ENCODE results near the gene CELF4.
A peak's percentile ranks its signal among the peaks of the same experiment; 100 is the strongest.
"Not testable (repeated sequence)": the region's sequence is repeated elsewhere in the genome, so short reads cannot be mapped to it uniquely, and the experiment has no call there.

The CELF4 gene

DNA sequence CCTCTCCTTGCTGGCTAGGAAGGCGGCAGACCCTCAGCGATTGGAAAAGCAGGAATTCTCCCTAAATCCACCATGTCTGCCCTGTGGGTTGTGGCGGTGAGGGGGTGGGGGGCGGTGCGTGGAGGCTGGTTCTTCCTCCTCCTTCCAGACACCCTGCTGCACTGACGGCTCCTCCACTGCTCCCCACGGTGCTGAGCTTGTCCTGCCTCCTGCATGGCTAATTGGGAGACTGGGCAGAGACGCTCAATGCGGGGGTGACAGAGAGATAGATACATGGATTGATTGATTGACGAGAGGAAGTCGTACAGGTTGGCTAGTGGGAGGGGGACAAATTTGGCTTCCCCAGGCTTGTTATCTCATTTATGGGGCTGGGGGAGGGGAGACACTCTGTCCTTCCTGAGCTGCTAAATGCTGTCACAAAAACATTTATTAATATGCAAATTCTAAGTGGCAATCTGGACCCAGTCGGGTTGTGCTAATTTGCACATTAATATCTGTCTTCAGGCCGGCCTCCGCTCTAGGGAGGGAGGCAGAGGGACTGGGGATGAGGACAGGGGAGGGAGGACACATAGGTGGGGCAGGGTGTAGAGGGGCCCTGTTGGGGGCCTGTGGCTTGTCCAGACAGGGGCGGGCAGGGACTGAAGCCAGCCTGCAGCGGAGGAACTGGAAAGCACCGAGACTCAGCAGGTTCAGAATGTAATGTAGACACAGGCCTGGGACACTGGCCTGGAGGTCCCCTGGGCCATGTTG lies 181.6 kb downstream of the CELF4 start:
- DNase-seq: no peak

DNA sequence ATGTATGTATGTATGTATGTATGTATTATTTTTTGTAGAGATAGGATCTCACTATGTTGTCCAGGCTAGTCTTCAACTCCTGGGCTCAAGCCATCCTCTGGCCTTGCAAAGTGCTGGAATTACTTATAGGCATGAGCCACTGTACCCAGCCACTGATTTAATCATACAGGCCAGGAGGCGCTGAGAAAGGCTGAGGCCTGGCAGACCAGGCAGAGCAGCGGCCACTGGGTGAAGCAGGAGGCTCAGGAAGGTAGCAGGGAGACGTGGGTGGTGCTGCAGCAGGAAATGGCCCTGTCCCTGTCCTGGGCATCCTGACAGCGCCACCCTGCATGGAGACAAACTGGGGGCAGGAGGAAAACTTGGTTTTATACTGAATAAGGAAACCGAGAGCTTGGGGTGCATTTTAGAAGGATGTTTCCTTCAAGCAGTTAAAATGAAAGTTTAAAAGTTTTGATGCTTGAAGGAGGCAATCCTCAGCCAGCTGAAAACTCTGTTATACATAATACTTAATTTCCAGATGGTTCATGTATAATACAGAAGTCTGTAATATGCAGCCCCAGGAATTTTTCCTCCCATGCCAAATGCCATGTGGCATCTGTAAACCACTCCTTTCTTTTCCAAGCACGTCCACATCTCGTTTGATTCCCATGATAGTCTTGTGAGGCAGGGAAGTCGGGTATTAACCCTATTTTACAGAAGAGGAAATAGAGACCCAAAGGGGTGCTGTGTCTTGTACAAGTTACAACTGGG lies 182.4 kb downstream of the CELF4 start:
- peak; percentile 13 for DNase-seq

DNA sequence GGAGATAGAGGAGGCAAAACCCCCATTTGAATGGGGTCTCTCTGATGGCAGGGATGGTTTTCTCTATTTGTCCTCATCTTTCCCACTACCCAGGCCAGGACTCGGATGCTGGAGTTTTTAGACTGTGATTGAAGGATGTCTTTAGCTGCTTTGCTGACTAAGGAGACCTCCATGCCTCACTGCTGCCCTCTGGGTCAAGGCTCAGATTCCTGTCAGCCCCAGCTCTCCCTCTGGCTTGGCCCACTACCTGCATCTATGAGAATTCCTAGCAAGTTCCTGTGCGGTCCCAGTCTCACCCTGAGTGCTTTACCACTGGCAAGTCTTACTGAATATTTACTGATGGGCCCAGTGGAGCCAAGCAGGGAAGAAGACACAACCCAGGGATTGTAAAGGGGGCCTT lies 184.0 kb downstream of the CELF4 start:
- DNase-seq: no peak

- DNase-seq: no peak
Observed at GRCh38 chr18:37380546-37381110, 185.0 kb downstream of the CELF4 start.

DNA sequence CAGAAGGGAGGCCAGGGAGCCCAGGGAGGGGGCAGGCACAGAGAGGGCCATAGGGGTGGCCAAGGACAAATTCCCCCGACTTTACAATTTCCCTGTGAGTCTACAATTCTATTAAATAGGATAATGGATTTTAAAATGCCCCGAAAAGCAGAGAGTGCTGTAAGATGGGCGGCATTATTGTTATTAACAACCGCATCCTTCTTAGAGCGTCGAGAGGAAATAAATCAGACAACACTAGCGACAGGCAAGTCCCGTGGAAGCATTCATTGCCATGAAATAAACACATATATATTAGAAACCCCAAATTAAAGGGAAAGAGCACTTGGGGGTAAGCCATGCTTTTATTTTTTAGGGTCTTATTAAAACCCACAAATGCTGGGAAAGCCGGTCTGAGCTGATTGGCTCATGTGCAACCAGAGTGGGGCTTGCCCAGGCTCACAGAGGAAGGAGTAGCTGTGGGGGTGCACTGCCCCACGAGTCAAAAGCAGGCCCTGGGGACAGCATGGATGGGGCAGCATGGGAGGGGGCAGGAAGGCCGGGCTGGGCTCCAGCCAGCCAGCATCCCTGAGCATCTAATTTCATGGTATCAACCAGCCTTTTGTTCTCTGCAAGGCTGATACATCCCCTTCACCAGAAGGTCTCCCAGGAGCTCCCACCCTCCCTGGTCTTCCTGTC lies 187.1 kb downstream of the CELF4 start:
- DNase-seq: no peak

DNA sequence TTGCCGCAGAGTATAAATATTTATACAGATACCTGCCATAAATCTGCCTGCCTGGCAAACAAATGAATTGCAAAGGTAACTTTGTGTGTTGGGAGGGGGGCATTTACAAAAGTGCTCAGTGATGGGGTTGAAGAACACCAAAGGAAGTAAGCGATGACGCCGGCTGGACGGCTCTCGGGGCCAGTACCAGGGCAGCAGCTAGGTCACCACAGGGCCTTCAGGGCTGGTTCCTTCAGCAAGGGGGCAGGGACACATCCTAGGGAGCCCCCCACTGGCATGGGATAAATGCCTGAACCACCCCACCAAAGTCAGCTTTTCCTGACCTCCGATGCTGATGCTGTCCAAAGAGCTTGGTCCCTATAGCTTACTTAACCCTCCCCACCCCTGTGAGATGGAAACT lies 190.4 kb downstream of the CELF4 start:
- DNase-seq: no peak

DNA sequence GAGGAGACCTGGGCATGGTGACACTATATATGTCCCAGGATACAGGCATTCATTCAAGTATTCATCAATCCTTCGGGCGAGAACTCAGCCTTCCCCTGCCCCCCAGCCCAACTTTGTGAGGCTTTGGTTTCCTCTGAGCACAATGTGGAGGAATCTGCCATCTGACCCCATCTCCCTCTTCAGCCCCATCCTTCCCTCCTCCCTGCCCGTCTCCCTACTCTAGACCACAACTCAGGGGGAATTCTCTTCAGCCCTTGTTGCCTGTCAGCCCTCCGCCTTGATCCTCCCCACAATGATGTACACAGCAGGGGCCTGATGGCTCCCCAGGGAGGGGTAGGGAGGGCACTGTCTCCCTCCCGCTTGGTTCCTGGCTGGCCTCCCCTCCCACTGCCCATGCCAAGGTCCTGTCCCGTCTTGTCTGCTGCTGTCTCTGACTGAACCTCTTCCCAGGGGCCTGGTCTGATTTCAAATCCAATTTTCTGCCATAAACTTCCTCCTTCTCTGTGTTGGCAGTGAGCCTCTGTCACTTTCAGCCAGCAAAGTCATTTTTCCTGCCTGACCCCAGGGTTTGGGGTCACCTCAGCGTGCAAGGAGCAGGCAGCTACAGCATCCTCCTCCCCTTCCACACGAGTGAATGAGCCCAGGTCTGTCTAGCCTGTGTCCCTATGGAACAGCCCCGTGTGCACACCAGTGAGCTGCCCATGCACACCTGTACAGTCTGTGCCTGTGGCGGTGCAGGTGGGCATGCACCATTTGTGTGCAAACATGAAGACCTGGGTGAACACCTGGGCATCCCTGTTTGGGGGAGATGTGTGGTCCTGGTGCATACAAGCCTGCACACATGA lies 197.3 kb downstream of the CELF4 start:
- DNase-seq: no peak

GRCh38 chr18:37364237-37364636 lies 201.4 kb downstream of the CELF4 start:
- DNase-seq: peak; percentile 32

- DNase-seq: no peak
Observed at GRCh38 chr18:37362158-37362890, 203.3 kb downstream of the CELF4 start.

GRCh38 chr18:37361335-37362157 lies 204.1 kb downstream of the CELF4 start:
- DNase-seq: no peak

DNA sequence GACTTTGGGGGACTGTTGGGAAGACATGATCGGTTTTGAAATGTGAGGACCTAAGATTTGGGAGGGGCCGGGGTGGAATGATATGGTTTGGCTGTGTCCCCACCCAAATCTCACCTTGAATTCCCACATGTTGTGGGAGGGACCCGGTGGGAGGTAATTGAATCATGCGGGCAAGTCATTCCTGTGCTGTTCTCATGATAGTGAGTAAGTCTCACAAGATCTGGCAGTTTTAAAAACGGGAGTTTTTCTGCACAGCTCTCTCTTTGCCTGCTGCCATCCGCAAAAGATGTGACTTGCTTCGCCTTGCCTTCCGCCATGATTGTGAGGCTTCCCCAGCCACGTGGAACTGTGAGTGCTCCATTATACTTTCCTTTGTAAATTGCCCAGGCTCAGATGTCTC lies 207.5 kb downstream of the CELF4 start:
- not testable (repeated sequence) for DNase-seq

- no peak for DNase-seq
Observed at GRCh38 chr18:37355772-37356171, 209.8 kb downstream of the CELF4 start.

GRCh38 chr18:37351110-37351509 lies 214.5 kb downstream of the CELF4 start:
- no peak for DNase-seq

GRCh38 chr18:37348729-37349128 lies 216.9 kb downstream of the CELF4 start:
- DNase-seq: no peak

GRCh38 chr18:37346048-37346447 lies 219.6 kb downstream of the CELF4 start:
- no peak for DNase-seq

- DNase-seq: no peak
Observed at GRCh38 chr18:37343542-37343851, 222.1 kb downstream of the CELF4 start.

DNA sequence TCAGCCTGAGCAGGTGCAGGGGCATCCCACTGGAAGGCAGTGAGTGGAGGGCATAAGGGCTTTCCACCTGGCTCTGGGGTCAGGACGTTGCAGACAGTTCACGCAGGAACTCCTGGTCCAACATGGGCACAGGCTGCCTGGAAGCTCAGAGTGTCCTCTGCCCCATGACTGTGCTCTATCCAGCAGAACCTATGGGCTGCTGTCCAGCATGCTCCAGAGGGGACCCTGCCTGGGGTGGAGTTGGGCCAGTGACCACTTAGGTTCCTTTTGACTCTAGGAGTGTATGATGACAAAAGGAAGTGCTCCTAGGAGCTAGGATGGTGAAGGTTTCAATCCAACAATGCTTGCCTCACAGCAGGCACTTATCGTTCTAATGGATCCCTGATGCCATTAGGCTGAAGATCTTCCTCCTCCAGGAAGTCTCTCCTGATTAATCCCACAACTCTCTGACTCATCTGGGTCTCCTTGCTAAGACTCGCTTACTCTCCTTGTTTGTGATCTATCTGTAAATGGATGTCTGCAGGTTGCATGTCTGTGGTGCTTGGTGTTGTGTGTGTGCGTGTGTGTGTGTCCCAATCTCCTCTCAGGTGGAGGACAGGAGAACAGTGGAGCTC lies 224.0 kb downstream of the CELF4 start:
- DNase-seq: no peak

DNA sequence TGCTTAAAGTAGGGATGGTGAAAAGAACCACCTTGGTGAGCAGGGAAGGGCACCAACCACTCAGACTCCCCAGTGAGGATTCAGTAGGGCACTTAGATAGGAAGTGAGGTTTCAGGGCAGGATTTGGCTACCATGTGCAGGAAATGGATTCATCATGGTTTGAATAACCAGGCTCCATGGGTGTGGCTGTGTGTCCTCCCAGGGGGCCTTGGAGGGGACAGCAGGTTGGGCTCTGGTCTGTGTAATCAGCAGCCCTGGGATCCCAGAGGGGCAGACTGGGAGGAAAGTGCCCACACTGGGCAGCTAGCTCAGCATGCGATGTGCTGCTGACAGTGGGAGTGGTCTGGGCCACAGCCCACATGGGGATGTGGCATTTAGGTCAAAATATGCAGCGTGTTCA lies 224.6 kb downstream of the CELF4 start:
- DNase-seq: no peak

DNA sequence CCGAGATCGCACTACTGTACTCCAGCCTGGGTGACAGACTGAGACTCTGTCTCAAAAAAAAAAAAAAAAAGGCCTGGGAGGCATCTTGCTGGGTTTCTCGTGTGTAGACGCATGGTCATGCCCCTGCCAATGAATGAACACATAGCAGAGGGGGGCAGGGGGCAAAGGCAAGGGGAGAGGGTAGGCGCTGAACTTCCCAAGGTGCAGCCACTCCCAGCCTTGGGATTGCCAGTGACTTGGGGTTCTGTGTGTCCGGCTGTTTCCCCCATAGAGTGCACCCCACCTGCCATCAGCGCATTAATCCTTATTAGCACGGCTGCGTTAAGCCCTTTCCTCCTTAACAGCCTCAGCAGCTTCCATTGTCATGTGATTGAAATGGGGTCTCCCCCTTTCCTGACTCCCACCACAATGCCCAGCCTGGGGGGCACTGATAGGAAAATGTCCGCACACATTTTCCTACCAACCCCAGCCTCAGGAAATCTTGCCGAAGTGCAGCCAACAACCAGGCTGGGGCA lies 225.8 kb downstream of the CELF4 start:
- no peak for DNase-seq

DNA sequence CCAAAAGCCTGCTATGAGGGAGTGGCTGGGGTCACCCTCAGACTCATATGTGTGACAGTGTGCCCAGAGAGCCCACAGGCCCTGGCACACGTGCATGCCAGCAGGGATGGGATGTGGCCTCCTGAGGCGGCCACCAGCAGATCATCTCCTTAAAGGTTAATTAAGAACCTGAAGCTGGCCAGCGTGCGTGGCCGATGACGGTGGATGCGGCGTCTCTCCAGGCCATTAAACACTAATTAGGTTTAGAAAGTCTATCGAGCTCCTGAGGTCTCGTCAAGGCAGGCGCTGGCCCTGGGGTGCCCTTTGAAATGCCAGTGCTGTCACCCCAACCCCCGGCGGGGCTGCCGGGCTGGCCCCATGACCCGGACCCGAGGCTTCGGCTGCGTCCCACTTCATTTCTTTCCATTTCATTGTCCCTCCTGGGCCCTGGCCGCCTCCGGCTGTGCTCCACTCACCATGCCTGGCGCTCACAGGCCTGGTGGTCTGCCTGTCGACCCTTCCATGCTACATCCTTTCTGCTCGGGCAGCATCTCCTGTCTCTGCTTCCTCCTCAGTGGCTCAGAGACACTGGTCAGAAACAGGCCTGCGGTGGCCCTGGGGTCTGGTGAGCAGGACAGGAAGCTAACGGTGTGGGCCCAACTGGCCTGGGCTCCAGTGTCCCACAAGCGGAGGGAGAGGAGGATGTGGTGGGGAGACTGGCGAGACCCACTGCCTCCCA lies 228.9 kb downstream of the CELF4 start:
- DNase-seq: no peak
